Vagina (tissue), 2 donors: ENCODE measurements around the gene P2RX6. TPM values are rescaled to one million over a fixed set of nuclear protein-coding genes. Genes with fewer than 3 reads are reported as not detected.

Source experiments
- DNase-seq, 2 donors: peaks; one replicate each; pipeline ENCODE4 v3.0.0-alpha.2; 2017; ENCODE audit errors: extremely low spot score in 2 of 2
- H3K27ac ChIP-seq: fragments of 200-600 bp; sonication (generic); one replicate; pipeline ENCODE4 v1.5.1; 2019
- H3K27me3 ChIP-seq: fragments of 200-600 bp; sonication (generic); one replicate; pipeline ENCODE4 v1.5.1; 2019
- H3K36me3 ChIP-seq, 2 donors: fragments of 200-600 bp; sonication (generic); one replicate each; pipeline ENCODE4 v1.5.1; 2017 to 2019
- H3K4me1 ChIP-seq: fragments of 200-600 bp; sonication (generic); one replicate; pipeline ENCODE4 v1.5.1; 2019
- H3K4me3 ChIP-seq, 2 donors: fragments of 200-600 bp; sonication (generic); 1 replicate in 1 of 2; 2 replicates in 1 of 2; pipeline ENCODE4 v1.5.1; 2016 to 2019
- H3K9me3 ChIP-seq: fragments of 200-600 bp; sonication (generic); one replicate; pipeline ENCODE4 v1.5.1; 2019
- CTCF ChIP-seq, 3 experiments: fragments of 450-650 bp in 2 of 3; fragments of 200-600 bp in 1 of 3; sonication (generic) in 1 of 3; IDR thresholded peaks; one replicate each; pipeline ENCODE4 v1.5.1; 2017 to 2019; ENCODE audit warnings: antibody characterized with exemption in 3 of 3, mild to moderate bottlenecking in 2 of 3, moderate library complexity in 2 of 3
- POLR2A ChIP-seq, 2 donors: fragments of 450-650 bp; IDR thresholded peaks; one replicate each; pipeline ENCODE4 v1.6.1; 2017; ENCODE audit warnings: antibody characterized with exemption in 2 of 2, mild to moderate bottlenecking in 2 of 2, moderate library complexity in 2 of 2
- POLR2AphosphoS5 ChIP-seq, 2 donors: sonication (generic); formaldehyde crosslinking; IDR thresholded peaks; one replicate each; pipeline ENCODE4 v1.9.0; 2017; ENCODE audit warnings: antibody characterized with exemption in 2 of 2, mild to moderate bottlenecking in 2 of 2, low read depth in 1 of 2; ENCODE audit not compliant: insufficient read depth in 1 of 2
- intact Hi-C: fragments of 100-400 bp; cut with DNase I; formaldehyde crosslinking; loops from one replicate; pipeline ENCODE4 v1.15.1; 2023
- total RNA-seq: library from RNA; depleted of rRNA; stranded (reverse); fragments of >200 nt; gene quantifications from one replicate; pipeline ENCODE4 v1.2.3, GENCODE V29; 2016

The P2RX6 gene
- total RNA-seq, 1 donor from 2014 or later: 1.7 TPM

- H3K27me3 ChIP-seq: no peaks in the 10 kb centered on the region
- no peak overlapping the region for H3K27ac ChIP-seq
- no peak for DNase-seq
- no peaks in the 10 kb centered on the region for H3K4me1 ChIP-seq
- H3K9me3 ChIP-seq: no peaks in the 10 kb centered on the region
- intact Hi-C loops: no loop called here
- H3K4me3 ChIP-seq: no peak overlapping the region
- TF ChIP-seq POLR2AphosphoS5 (IDR thresholded peaks at IDR 0.05; ENCODE audit: insufficient read depth in 1 of 2, low read depth in 1 of 2) (no peak), POLR2A (IDR thresholded peaks at IDR 0.05) (no peak), CTCF (IDR thresholded peaks at IDR 0.05) (no peak)
- H3K36me3 ChIP-seq: no peaks in the 10 kb centered on the region
Measured at GRCh38 chr22:21064917-21065864, 50.2 kb downstream of the P2RX6 start.

GRCh38 chr22:21067075-21067900, 52.3 kb downstream of the P2RX6 start:
- Histone ChIP-seq H3K4me3 (no peak overlapping the region), H3K4me1 (no peaks in the 10 kb centered on the region), H3K9me3 (no peaks in the 10 kb centered on the region), H3K27me3 (no peaks in the 10 kb centered on the region), H3K36me3 (no peaks in the 10 kb centered on the region), H3K27ac (no peak overlapping the region)
- intact Hi-C loops: no loop called here
- no peak for DNase-seq
- TF ChIP-seq POLR2A (IDR thresholded peaks at IDR 0.05) (no peak), CTCF (IDR thresholded peaks at IDR 0.05) (no peak), POLR2AphosphoS5 (IDR thresholded peaks at IDR 0.05; ENCODE audit: insufficient read depth in 1 of 2, low read depth in 1 of 2) (no peak)

GRCh38 chr22:21067901-21068680, 53.1 kb downstream of the P2RX6 start:
- no peak for DNase-seq
- Histone ChIP-seq H3K4me3 (no peak overlapping the region), H3K4me1 (no peaks in the 10 kb centered on the region), H3K36me3 (no peaks in the 10 kb centered on the region), H3K27me3 (no peaks in the 10 kb centered on the region), H3K9me3 (no peaks in the 10 kb centered on the region), H3K27ac (no peak overlapping the region)
- intact Hi-C loops: no loop called here
- TF ChIP-seq POLR2AphosphoS5 (IDR thresholded peaks at IDR 0.05; ENCODE audit: insufficient read depth in 1 of 2, low read depth in 1 of 2) (no peak), CTCF (IDR thresholded peaks at IDR 0.05) (no peak), POLR2A (IDR thresholded peaks at IDR 0.05) (no peak)

DNA sequence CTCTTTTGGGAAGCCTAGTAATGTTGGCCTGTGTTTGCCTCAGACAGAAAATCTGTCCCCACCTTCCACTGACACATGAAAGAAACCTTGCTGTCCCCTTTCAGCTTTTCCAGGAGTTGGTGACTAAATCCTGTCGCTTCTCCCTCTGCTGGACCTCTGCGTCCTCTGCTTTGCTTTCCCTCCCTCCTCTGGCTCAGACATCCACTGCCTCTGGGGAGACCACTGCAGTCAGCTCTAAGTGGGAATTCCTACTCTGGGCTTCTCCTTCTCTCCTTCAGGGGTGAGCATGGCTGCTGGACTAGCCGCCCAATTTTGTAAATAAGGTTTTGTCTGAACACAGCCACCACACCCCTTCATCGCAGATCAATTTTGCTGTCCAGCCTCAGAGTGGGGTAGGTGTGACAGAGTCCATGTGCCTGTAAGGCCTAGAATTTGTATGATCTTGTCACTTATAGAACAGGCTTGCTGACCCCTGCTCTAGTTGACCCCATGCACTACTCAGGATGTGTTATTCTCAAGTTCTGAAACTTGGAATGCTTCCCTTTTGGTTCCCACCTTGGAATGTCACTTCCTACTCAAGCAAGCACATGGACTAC, 53.8 kb downstream of the P2RX6 start:
- TF ChIP-seq POLR2AphosphoS5 (IDR thresholded peaks at IDR 0.05; ENCODE audit: insufficient read depth in 1 of 2, low read depth in 1 of 2) (no peak), POLR2A (IDR thresholded peaks at IDR 0.05) (no peak), CTCF (IDR thresholded peaks at IDR 0.05) (no peak)
- no peaks in the 10 kb centered on the region for H3K4me1 ChIP-seq
- H3K36me3 ChIP-seq: no peaks in the 10 kb centered on the region
- no peak overlapping the region for H3K4me3 ChIP-seq
- no peaks in the 10 kb centered on the region for H3K9me3 ChIP-seq
- intact Hi-C loops: no loop called here
- no peak for DNase-seq
- H3K27me3 ChIP-seq: no peaks in the 10 kb centered on the region
- no peak overlapping the region for H3K27ac ChIP-seq
